Mammary epithelial cell (primary cell): ENCODE measurements around the gene STXBP6.

ENCODE experiments used
- EZH2 ChIP-seq: IDR thresholded peaks from 2 replicates; pipeline ENCODE4 v1.6.1; 2012; ENCODE audit warnings: low read length, inconsistent platforms, borderline replicate concordance
- TF ChIP-seq, protein P1 (sequence below), 2 donors: IDR thresholded peaks in 1 of 2; conservative IDR thresholded peaks in 1 of 2; 2 replicates each; pipeline ENCODE4 v1.5.1; 2011 to 2012; ENCODE audit warnings: inconsistent platforms in 2 of 2, low read length in 2 of 2, mild to moderate bottlenecking in 2 of 2, control low read depth in 1 of 2, low read depth in 1 of 2; ENCODE audit not compliant: insufficient read depth in 1 of 2; ENCODE audit errors: extremely low read depth in 1 of 2

DNA sequence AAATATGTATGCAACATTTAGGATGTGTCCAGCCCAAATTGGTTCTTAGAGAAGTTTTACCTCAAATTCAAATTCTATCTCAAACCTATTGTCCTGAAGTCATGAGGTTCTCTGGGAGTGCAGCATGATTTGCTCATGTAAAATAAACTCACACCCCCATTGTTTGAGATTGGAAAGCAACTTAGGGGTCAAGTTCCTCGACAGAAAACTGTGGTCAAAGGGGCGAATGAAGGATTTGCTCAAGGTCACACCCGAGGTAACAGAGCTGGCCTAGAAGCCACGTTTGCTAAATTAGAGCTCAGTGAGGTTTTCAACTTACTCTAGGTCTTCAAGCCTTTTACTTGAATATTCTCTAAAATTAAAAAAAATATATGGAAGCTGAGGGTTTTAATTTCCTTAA lies 218.3 kb downstream of the STXBP6 start:
- TF ChIP-seq, protein P1, sequence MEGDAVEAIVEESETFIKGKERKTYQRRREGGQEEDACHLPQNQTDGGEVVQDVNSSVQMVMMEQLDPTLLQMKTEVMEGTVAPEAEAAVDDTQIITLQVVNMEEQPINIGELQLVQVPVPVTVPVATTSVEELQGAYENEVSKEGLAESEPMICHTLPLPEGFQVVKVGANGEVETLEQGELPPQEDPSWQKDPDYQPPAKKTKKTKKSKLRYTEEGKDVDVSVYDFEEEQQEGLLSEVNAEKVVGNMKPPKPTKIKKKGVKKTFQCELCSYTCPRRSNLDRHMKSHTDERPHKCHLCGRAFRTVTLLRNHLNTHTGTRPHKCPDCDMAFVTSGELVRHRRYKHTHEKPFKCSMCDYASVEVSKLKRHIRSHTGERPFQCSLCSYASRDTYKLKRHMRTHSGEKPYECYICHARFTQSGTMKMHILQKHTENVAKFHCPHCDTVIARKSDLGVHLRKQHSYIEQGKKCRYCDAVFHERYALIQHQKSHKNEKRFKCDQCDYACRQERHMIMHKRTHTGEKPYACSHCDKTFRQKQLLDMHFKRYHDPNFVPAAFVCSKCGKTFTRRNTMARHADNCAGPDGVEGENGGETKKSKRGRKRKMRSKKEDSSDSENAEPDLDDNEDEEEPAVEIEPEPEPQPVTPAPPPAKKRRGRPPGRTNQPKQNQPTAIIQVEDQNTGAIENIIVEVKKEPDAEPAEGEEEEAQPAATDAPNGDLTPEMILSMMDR (conservative IDR thresholded peaks at IDR 0.05 in 1 of 2, IDR thresholded peaks at IDR 0.05 in 1 of 2; ENCODE audit: extremely low read depth in 1 of 2, insufficient read depth in 1 of 2, low read depth in 1 of 2, low read length in 2 of 2) = no peak
- no peak for TF ChIP-seq EZH2
